Fibroblast of villous mesenchyme (primary cell): Measurements from ENCODE around the gene ROCK2. TPM values are rescaled to one million over a fixed set of nuclear protein-coding genes. Genes with fewer than 3 reads are reported as not detected.
A peak's percentile ranks its signal among the peaks of the same experiment; 100 is the strongest.

Experiments used
- DNase-seq: peaks from one replicate; pipeline ENCODE4 v3.0.0-alpha.2; 2010; ENCODE audit warnings: low read depth
- H3K4me3 ChIP-seq: 2 replicates; pipeline ENCODE4 v1.5.1; 2011; ENCODE audit warnings: low read depth, mild to moderate bottlenecking, low read length
- total RNA-seq: library from RNA; depleted of rRNA; stranded (reverse); fragments of >200 nt; gene quantifications from 2 replicates; pipeline ENCODE4 v1.2.3, GENCODE V29; 2012
- TF ChIP-seq, protein P1 (sequence below): IDR thresholded peaks from 2 replicates; pipeline ENCODE4 v1.5.1; 2012; ENCODE audit warnings: low read depth, mild to moderate bottlenecking, low read length; ENCODE audit not compliant: insufficient read depth

The ROCK2 gene
- 45.1 and 54.0 TPM in 2 replicates for total RNA-seq

GRCh38 chr2:11344342-11344955 is at the start of gene ROCK2:
ROCK2 (minus strand) TSS chr2:11344636; CDS start chr2:11344136, 500 bp downstream.
- DNase-seq, result peak; percentile 85
- TF ChIP-seq, protein P1, sequence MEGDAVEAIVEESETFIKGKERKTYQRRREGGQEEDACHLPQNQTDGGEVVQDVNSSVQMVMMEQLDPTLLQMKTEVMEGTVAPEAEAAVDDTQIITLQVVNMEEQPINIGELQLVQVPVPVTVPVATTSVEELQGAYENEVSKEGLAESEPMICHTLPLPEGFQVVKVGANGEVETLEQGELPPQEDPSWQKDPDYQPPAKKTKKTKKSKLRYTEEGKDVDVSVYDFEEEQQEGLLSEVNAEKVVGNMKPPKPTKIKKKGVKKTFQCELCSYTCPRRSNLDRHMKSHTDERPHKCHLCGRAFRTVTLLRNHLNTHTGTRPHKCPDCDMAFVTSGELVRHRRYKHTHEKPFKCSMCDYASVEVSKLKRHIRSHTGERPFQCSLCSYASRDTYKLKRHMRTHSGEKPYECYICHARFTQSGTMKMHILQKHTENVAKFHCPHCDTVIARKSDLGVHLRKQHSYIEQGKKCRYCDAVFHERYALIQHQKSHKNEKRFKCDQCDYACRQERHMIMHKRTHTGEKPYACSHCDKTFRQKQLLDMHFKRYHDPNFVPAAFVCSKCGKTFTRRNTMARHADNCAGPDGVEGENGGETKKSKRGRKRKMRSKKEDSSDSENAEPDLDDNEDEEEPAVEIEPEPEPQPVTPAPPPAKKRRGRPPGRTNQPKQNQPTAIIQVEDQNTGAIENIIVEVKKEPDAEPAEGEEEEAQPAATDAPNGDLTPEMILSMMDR, result no peak
- peak within 1 kb of the TSS; percentile 76 for H3K4me3 ChIP-seq

DNA sequence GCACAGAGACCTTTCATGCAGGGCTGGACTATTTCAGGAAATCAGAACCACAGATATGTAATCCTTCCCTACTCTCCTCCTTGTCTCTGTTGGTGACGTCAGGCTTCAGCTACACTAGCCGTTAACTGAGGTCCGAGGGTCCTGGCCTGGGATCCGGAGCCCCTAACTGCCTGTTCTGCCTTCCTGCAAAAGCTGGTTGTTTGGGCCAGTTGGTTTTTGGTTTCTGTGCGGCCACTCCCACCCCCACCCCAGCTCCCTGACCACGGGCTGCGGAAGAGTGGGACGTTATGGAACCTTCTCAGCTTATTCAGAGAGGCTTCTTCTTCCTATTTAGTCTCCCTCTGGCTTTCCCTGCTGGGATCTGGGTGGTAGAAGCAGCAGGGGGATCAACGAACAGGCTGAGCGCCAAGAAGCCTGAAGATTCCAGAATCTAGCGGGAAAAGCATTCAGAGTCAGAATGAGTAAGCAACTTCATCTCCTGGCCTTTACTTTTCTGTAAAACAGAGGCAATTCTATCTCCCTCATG is 49.3 kb upstream of the ROCK2 start:
- TF ChIP-seq, protein P1, result peak; percentile 3
- H3K4me3 ChIP-seq, result peak overlapping the region; percentile 1
- peak; percentile 81 for DNase-seq

DNA sequence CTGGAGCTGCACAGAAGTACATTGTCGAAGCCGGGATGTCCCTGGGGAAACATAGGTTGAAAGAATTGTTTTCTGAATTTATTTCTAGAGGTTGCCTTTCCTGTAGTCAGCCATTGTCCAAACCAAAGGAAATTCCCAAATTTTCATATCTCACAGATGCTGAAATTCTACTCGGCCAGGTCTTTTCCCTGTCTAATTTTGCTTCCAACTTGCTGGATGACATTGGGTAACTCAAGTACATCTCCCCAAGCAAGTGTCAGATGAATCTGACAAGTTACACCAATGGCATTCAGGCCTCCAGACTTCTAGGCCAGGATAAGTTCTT is 47.5 kb upstream of the ROCK2 start:
- TF ChIP-seq, protein P1, result no peak
- DNase-seq, result no peak
- H3K4me3 ChIP-seq, result no peak overlapping the region

- DNase-seq, result no peak
- TF ChIP-seq, protein P1, result no peak
- H3K4me3 ChIP-seq, result no peak overlapping the region
Observed at GRCh38 chr2:11390399-11390658, 45.9 kb upstream of the ROCK2 start.

DNA sequence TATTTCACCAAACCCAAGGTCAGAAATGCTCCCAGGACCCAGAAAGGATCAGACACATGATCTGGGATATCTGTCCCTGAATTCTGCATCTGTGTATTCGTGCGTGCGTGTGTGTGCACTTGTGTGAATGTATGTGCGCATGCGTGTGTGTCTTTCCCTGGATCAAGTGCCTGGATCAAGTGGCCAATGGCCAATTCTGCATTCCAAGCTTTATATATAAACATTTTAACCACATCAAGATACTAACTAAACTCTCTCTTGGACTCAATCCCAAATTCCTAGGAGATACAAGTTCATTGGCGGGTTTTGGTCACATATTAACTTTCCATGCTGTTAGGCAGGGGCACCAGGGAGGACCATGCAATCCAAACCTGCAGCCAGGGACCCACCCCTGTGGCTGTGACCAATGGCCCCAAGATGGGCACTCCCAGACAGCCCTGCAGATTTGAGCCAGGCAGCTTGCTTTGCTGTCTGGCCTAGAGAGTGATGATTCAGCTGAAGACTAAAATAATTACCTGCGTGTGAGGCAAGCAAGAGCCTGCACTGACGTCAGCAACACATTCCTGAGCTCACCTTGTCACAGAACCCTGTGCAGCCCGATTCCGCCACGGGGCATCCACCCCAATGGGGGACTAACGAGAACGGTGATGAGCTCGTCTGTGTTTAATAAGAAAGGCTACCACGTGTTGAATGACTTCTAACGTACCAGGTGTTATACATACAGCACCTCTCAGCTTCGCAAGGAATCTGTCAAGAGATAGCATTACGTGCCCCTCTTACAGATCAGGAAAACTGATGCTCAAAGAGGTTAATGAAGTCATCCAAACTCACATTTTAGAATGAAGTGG is 45.3 kb upstream of the ROCK2 start:
- H3K4me3 ChIP-seq, result no peak overlapping the region
- DNase-seq, result peak; percentile 94
- TF ChIP-seq, protein P1, result no peak

DNA sequence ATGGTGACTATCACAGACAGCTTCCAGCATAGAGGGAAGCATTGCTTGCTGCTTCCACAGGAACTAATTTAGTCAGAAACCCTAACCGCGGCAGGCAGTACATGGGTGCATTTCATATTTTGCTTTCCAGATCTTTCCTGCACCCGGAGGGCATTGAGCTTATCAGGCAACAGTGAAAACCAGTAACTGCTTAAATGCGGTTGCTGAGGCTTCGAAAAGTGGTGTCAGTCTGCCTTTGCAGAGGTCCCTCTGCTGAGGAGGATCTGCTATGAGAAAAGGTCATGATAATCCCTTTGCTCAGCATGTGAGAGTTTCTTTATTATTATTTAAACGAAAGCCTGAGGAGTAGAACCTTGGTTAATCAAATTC is 44.6 kb upstream of the ROCK2 start:
- no peak overlapping the region for H3K4me3 ChIP-seq
- no peak for DNase-seq
- TF ChIP-seq, protein P1, result no peak
